WERI-Rb-1 (cell line): Measurements from ENCODE around the gene FGFR3.
"Not testable (repeated sequence)": the region's sequence is repeated elsewhere in the genome, so short reads cannot be mapped to it uniquely, and the experiment has no call there.

Experiments
- DNase-seq: peaks from one replicate; pipeline ENCODE4 v3.0.0-alpha.2; 2020
- H3K27ac ChIP-seq: fragments of 250-450 bp; sonication (Bioruptor Pico); 2 replicates; pipeline ENCODE4 v1.5.1; 2020; ENCODE audit warnings: mild to moderate bottlenecking, moderate library complexity
- H3K27me3 ChIP-seq: fragments of 250-450 bp; sonication (Bioruptor Pico); 2 replicates; pipeline ENCODE4 v1.5.1; 2021; ENCODE audit warnings: mild to moderate bottlenecking, low read depth, moderate library complexity; ENCODE audit not compliant: insufficient read depth, severe bottlenecking
- H3K36me3 ChIP-seq: fragments of 250-450 bp; sonication (Bioruptor Pico); 2 replicates; pipeline ENCODE4 v1.5.1; 2020; ENCODE audit warnings: mild to moderate bottlenecking, moderate library complexity
- H3K4me3 ChIP-seq: 2 replicates; pipeline ENCODE4 v1.5.1; 2011; ENCODE audit warnings: low read depth, mild to moderate bottlenecking, control low read depth, low read length
- H3K9me3 ChIP-seq: fragments of 250-450 bp; sonication (Bioruptor Pico); 2 replicates; pipeline ENCODE4 v1.5.1; 2021; ENCODE audit warnings: mild to moderate bottlenecking, moderate library complexity; ENCODE audit not compliant: severe bottlenecking
- TF ChIP-seq, protein P1 (sequence below): IDR thresholded peaks from 2 replicates; pipeline ENCODE4 v1.5.1; 2011; ENCODE audit warnings: low read depth, mild to moderate bottlenecking, control low read depth, inconsistent platforms, low read length

The FGFR3 gene

DNA sequence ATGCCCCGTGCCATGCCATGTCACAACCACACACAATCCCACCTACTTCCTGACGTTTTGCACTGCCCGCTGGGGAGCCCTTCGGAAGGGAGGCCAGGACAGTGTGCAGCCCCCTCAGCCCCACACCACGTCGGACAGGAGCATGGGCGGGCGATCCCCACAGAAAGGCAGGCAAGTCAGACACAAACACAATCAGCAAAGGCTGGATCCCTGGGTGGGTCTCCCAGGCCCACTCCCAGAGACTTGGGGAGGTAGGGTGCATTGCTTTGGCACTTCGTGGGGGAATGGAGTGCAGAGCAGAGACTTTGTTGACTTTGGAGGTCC lies 48.8 kb downstream of the FGFR3 start:
- TF ChIP-seq, protein P1, sequence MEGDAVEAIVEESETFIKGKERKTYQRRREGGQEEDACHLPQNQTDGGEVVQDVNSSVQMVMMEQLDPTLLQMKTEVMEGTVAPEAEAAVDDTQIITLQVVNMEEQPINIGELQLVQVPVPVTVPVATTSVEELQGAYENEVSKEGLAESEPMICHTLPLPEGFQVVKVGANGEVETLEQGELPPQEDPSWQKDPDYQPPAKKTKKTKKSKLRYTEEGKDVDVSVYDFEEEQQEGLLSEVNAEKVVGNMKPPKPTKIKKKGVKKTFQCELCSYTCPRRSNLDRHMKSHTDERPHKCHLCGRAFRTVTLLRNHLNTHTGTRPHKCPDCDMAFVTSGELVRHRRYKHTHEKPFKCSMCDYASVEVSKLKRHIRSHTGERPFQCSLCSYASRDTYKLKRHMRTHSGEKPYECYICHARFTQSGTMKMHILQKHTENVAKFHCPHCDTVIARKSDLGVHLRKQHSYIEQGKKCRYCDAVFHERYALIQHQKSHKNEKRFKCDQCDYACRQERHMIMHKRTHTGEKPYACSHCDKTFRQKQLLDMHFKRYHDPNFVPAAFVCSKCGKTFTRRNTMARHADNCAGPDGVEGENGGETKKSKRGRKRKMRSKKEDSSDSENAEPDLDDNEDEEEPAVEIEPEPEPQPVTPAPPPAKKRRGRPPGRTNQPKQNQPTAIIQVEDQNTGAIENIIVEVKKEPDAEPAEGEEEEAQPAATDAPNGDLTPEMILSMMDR: no peak
- Histone ChIP-seq H3K27me3 (no peaks in the 10 kb centered on the region), H3K4me3 (no peak overlapping the region), H3K36me3 (peaks cover 82% of the 10 kb centered on the region), H3K27ac (no peak overlapping the region), H3K9me3 (no peaks in the 10 kb centered on the region)
- no peak for DNase-seq

DNA sequence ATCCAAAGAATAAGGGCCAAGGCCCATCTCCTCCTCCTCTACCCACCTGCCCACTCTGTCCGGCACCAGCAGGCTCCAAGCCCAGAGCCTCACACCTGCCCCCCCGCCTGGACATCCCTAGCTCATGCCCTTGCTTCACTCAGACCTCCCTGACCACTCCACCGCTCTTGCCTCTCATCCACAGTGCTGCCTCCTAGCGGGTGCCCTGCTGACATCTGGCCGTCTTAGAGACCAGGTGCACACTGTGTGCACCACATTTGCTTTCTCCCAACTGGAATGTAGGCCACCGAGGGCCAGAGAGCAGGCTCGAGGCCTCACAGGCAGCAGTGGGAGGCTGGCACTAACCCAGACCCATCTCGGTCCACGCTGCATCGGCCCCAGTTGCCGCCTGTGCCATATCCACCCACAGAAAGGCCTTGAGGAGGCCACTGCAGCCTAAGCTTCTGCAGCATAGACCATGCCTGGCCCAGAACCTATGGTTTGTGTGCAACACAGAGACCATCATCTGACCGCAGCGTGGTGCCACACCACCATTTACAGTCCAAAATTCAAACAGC lies 49.3 kb downstream of the FGFR3 start:
- Histone ChIP-seq H3K9me3 (no peaks in the 10 kb centered on the region), H3K4me3 (no peak overlapping the region), H3K36me3 (peaks cover 83% of the 10 kb centered on the region), H3K27ac (no peak overlapping the region), H3K27me3 (no peaks in the 10 kb centered on the region)
- DNase-seq: no peak
- TF ChIP-seq, protein P1: no peak

DNA sequence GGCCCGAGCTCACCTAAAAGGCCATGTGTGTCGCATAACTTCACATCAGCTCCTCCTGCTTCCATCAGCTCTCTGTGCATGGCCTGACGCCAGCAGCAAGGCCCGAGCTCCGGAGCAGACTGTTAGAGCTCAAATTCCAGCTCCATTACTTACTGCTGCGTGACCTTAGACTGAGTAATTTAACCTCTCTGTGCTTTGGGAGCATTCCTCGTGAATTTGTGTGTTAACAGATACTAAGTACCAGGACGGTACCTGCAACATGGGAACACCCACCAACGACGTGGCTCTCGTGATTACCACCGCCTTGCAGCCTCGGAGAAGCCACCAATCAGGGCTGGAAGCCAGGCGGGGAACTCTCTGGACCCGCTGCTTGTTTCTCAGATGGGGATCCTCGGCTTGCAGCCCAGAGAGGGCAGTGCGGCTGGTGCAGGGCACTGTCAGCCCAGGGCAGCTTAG lies 49.9 kb downstream of the FGFR3 start:
- peaks cover 82% of the 10 kb centered on the region for H3K36me3 ChIP-seq
- no peaks in the 10 kb centered on the region for H3K9me3 ChIP-seq
- H3K4me3 ChIP-seq: no peak overlapping the region
- TF ChIP-seq, protein P1: no peak
- no peak for DNase-seq
- no peaks in the 10 kb centered on the region for H3K27me3 ChIP-seq
- no peak overlapping the region for H3K27ac ChIP-seq

DNA sequence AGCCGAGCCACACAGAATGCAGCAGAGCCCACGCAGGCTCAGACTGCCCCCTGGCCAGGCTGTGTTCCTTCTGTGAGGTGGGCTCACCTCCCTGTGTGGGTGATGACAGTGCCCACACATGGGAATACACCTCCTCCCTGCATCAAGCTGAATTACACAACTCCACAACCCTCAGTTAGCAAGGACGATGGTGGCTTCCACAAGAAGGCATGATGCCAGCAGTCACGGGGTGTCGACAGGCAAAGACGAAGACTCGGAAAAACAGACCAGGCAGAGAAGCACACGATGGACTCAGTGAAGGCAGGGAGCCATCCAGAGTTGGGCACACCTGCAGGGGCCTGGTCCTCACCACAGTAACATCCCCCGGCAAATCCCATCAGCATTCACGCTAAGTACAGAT lies 50.8 kb downstream of the FGFR3 start:
- no peak overlapping the region for H3K27ac ChIP-seq
- DNase-seq: no peak

DNA sequence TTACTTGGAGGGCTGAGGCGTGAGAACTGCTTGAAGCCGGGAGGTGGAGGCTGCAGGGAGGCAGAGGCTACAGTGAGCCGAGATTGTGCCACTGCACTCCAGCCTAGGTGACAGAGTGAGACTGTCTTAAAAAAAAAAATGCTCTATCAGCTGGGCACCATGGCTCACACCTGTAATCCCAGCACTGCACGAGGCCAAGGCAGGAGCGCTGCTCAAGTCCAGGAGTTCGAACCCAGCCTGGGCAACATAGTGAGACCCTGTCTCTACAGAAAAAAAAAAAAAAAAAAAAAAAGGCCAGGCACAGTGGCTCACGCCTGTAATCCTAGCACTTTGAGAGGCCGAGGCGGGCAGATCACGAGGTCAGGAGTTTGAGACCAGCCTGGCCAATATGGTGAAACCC lies 51.5 kb downstream of the FGFR3 start:
- peaks cover 75% of the 10 kb centered on the region for H3K36me3 ChIP-seq
- not testable (repeated sequence) for H3K27me3 ChIP-seq, H3K27ac ChIP-seq, H3K9me3 ChIP-seq, H3K4me3 ChIP-seq, DNase-seq

More for the DNA sequence above, 50.8 kb downstream of the FGFR3 start:
- Histone ChIP-seq H3K36me3 (peaks cover 78% of the 10 kb centered on the region), H3K27me3 (no peaks in the 10 kb centered on the region), H3K9me3 (no peaks in the 10 kb centered on the region), H3K4me3 (no peak overlapping the region)
- TF ChIP-seq, protein P1: no peak

DNA sequence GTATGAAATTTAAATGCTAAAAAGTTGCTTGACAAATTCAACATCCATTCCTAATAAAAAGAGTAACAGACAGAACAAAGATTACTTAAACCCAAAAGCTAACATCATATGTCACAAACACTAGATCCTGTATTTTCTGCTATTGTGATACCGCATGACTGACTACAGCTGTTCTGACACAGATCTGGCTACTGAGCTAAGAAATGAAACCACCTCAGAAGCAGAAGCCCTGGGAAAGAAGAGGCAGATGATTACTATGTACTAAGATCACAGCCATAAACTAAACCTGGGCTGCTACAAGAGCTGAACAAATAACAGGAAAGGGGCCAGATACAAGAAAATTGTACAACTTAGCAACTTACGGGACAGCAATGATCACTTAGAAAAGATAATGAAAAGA lies 53.5 kb downstream of the FGFR3 start:
- Histone ChIP-seq H3K27ac (no peak overlapping the region), H3K4me3 (no peak overlapping the region), H3K27me3 (no peaks in the 10 kb centered on the region), H3K9me3 (no peaks in the 10 kb centered on the region), H3K36me3 (peaks cover 57% of the 10 kb centered on the region)
- no peak for DNase-seq
- TF ChIP-seq, protein P1: no peak
